ENCODE results near the gene CHCHD10.
A peak's percentile ranks its signal among the peaks of the same experiment; 100 is the strongest.

The CHCHD10 gene

DNA sequence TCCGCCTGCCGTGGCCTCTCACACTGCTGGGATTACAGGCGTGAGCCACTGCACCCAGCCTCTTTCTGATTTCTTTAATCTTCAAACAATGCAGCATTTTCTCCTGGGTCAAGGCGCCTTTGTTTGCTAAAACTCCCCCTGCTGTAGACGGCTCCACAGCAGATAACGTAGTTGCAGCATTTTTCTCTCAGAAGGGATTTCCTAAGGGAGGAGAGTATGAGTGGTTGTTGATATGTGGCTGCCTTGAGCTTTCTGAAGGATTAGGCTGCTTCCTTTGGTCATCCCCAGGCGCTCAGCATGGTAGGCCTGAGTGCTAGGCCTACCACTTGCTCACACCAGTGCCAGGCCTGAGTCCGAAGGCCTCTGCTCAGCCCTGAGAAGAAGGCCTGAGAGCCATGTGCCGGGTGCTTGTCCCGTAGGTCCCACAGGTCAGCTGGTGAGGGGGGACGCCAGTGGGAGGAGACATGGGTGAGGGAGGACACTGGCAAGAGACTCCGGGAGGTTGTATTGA lies 37.1 kb upstream of the CHCHD10 start:
- POLR2A ChIA-PET: no interaction called here

DNA sequence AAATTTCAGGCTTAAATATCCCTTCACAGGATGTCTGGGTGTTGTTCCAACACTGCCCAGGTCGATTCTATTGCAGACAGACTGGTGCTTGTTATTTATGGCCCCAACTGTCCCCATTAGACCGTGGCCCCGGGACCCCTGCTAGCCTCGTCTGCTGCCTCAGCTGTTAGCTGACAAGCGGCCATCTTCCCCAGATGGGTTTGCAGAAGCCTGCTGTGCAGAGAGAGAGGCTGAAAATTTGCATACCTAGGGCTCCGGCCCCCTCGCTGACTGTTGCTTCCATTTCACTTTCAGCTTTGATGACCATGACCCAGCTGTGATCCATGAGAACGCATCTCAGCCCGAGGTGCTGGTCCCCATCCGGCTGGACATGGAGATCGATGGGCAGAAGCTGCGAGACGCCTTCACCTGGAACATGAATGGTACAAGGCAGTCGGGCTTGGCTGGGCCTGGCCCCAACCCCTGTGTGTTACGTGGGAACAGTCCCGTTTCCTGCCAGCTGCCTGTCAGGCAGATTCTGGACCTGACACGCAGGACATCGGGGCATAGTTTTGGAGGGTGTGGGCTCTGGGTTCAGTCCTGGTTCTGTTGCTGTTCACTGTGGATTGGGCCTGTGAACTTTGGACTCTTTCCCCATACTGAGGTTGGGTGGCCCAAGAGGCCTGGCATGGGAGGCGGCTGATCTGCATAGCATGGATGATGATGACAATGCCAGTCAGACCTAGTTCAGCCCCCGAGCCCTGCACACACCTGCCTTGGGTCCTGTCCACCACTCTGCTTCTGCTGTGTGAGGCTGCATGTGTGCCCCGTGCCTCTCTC lies 35.4 kb upstream of the CHCHD10 start:
- Histone ChIP-seq H3K27ac (ENCODE audit: insufficient read depth in 1 of 2, low read depth in 1 of 2, low read length in 2 of 2, poor library complexity in 1 of 2, severe bottlenecking in 2 of 2) (no peak overlapping the region), H3K4me3 (ENCODE audit: control insufficient read depth in 1 of 7, extremely low read depth in 1 of 7, insufficient read depth in 4 of 7, low read depth in 2 of 7, low read length in 6 of 7) (no peak overlapping the region), H3K4me1 (ENCODE audit: control extremely low read depth in 1 of 4, control insufficient read depth in 4 of 4, insufficient read depth in 4 of 4, low read length in 3 of 4) (no peaks in the 10 kb centered on the region), H3K36me3 (ENCODE audit: control insufficient read depth in 4 of 4, insufficient read depth in 4 of 4, low read length in 3 of 4) (peaks cover 25 to 79% (median 58%) of the 10 kb centered on the region in 4 experiments), H3K27me3 (replicated peaks in 2 of 5; ENCODE audit: control insufficient read depth in 4 of 5, insufficient read depth in 5 of 5, low read length in 4 of 5) (no peaks in the 10 kb centered on the region), H3K9me3 (ENCODE audit: control extremely low read depth in 1 of 5, control insufficient read depth in 4 of 5, insufficient read depth in 2 of 5, low read depth in 1 of 5, low read length in 4 of 5) (no peaks in the 10 kb centered on the region)
- POLR2A ChIA-PET: no interaction called here
- 83% methylated on average over 16 of the region's 21 CpGs for WGBS (ENCODE audit: insufficient coverage)
- DNase-seq: no peak
- CTCF ChIA-PET: no interaction called here

More for the DNA sequence above, 37.1 kb upstream of the CHCHD10 start:
- Histone ChIP-seq H3K27me3 (replicated peaks in 2 of 5; ENCODE audit: control insufficient read depth in 4 of 5, insufficient read depth in 5 of 5, low read length in 4 of 5) (no peaks in the 10 kb centered on the region), H3K36me3 (ENCODE audit: control insufficient read depth in 4 of 4, insufficient read depth in 4 of 4, low read length in 3 of 4) (peaks cover 25 to 74% (median 55%) of the 10 kb centered on the region in 4 experiments), H3K9me3 (ENCODE audit: control extremely low read depth in 1 of 5, control insufficient read depth in 4 of 5, insufficient read depth in 2 of 5, low read depth in 1 of 5, low read length in 4 of 5) (no peaks in the 10 kb centered on the region), H3K4me1 (ENCODE audit: control extremely low read depth in 1 of 4, control insufficient read depth in 4 of 4, insufficient read depth in 4 of 4, low read length in 3 of 4) (no peaks in the 10 kb centered on the region), H3K4me3 (ENCODE audit: control insufficient read depth in 1 of 7, extremely low read depth in 1 of 7, insufficient read depth in 4 of 7, low read depth in 2 of 7, low read length in 6 of 7) (no peak overlapping the region), H3K27ac (ENCODE audit: insufficient read depth in 1 of 2, low read depth in 1 of 2, low read length in 2 of 2, poor library complexity in 1 of 2, severe bottlenecking in 2 of 2) (no peak overlapping the region)
- 84% methylated on average over 8 of the region's 12 CpGs for WGBS (ENCODE audit: insufficient coverage)
- CTCF ChIA-PET: interaction anchor here (1.1 to 1.3 kb wide), 2 partner anchors 21 to 41 kb away, joined by 3 to 4 read pairs; no protein-coding TSS in a partner anchor
- no peak for DNase-seq

- no peaks in the 10 kb centered on the region for H3K4me1 ChIP-seq (ENCODE audit: control extremely low read depth in 1 of 4, control insufficient read depth in 4 of 4, insufficient read depth in 4 of 4, low read length in 3 of 4)
- ChIA-PET CTCF (interaction anchor here (1.2 to 1.5 kb wide), 3 partner anchors 10 to 24 kb away, joined by 3 to 5 read pairs (median 3); no protein-coding TSS in a partner anchor), POLR2A (no interaction called here)
- DNase-seq: no peak
- no peak overlapping the region for H3K27ac ChIP-seq (ENCODE audit: insufficient read depth in 1 of 2, low read depth in 1 of 2, low read length in 2 of 2, poor library complexity in 1 of 2, severe bottlenecking in 2 of 2)
- no peaks in the 10 kb centered on the region for H3K9me3 ChIP-seq (ENCODE audit: control extremely low read depth in 1 of 5, control insufficient read depth in 4 of 5, insufficient read depth in 2 of 5, low read depth in 1 of 5, low read length in 4 of 5)
- H3K27me3 ChIP-seq (replicated peaks in 2 of 5; ENCODE audit: control insufficient read depth in 4 of 5, insufficient read depth in 5 of 5, low read length in 4 of 5): no peaks in the 10 kb centered on the region
- H3K4me3 ChIP-seq (ENCODE audit: control insufficient read depth in 1 of 7, extremely low read depth in 1 of 7, insufficient read depth in 4 of 7, low read depth in 2 of 7, low read length in 6 of 7): no peak overlapping the region
- 96% methylated on average over 8 of the region's 8 CpGs for WGBS (ENCODE audit: insufficient coverage)
- H3K36me3 ChIP-seq (ENCODE audit: control insufficient read depth in 4 of 4, insufficient read depth in 4 of 4, low read length in 3 of 4): peaks cover 25 to 82% (median 60%) of the 10 kb centered on the region in 4 experiments
These were observed 34.2 kb upstream of the CHCHD10 start for GRCh38 chr22:23801886-23802377.

DNA sequence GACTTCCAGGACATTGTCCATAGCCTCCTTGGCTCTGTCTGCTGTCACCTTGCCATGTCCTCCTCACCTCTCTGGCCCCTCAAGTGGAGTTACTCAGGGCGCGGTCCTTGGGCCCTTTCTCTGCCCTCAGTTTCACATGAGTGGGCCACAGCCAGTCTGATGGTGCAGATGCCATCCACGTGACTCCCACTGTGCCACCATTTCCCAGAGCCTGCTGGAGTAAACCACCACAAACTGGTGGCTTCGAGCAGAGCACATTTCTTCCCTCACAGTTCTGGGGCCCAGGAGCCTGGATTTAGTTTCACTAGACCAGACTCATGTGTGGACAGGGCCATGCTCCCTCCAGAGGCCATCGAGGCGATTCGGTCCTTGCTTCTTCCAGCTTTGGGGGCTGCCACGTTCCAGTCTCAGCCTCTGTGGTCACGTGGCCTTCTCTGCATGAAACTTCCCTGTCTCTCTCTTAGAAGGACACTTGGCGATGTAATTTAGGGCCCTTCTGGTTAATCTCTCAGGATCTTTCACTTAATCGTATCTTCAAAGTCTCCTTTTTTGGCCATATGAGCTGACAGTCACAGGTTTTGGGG lies 33.6 kb upstream of the CHCHD10 start:
- Histone ChIP-seq H3K27ac (ENCODE audit: insufficient read depth in 1 of 2, low read depth in 1 of 2, low read length in 2 of 2, poor library complexity in 1 of 2, severe bottlenecking in 2 of 2) (no peak overlapping the region), H3K36me3 (ENCODE audit: control insufficient read depth in 4 of 4, insufficient read depth in 4 of 4, low read length in 3 of 4) (peaks cover 28 to 81% (median 60%) of the 10 kb centered on the region in 4 experiments), H3K9me3 (ENCODE audit: control extremely low read depth in 1 of 5, control insufficient read depth in 4 of 5, insufficient read depth in 2 of 5, low read depth in 1 of 5, low read length in 4 of 5) (no peaks in the 10 kb centered on the region), H3K27me3 (replicated peaks in 2 of 5; ENCODE audit: control insufficient read depth in 4 of 5, insufficient read depth in 5 of 5, low read length in 4 of 5) (no peaks in the 10 kb centered on the region), H3K4me1 (ENCODE audit: control extremely low read depth in 1 of 4, control insufficient read depth in 4 of 4, insufficient read depth in 4 of 4, low read length in 3 of 4) (no peaks in the 10 kb centered on the region), H3K4me3 (ENCODE audit: control insufficient read depth in 1 of 7, extremely low read depth in 1 of 7, insufficient read depth in 4 of 7, low read depth in 2 of 7, low read length in 6 of 7) (no peak overlapping the region)
- DNase-seq: no peak
- POLR2A ChIA-PET: no interaction called here
- CTCF ChIA-PET: interaction anchor here (1.2 to 1.5 kb wide), 3 partner anchors 11 to 25 kb away, joined by 3 to 5 read pairs (median 3); no protein-coding TSS in a partner anchor
- 100% methylated on average over 7 of the region's 11 CpGs for WGBS (ENCODE audit: insufficient coverage)

DNA sequence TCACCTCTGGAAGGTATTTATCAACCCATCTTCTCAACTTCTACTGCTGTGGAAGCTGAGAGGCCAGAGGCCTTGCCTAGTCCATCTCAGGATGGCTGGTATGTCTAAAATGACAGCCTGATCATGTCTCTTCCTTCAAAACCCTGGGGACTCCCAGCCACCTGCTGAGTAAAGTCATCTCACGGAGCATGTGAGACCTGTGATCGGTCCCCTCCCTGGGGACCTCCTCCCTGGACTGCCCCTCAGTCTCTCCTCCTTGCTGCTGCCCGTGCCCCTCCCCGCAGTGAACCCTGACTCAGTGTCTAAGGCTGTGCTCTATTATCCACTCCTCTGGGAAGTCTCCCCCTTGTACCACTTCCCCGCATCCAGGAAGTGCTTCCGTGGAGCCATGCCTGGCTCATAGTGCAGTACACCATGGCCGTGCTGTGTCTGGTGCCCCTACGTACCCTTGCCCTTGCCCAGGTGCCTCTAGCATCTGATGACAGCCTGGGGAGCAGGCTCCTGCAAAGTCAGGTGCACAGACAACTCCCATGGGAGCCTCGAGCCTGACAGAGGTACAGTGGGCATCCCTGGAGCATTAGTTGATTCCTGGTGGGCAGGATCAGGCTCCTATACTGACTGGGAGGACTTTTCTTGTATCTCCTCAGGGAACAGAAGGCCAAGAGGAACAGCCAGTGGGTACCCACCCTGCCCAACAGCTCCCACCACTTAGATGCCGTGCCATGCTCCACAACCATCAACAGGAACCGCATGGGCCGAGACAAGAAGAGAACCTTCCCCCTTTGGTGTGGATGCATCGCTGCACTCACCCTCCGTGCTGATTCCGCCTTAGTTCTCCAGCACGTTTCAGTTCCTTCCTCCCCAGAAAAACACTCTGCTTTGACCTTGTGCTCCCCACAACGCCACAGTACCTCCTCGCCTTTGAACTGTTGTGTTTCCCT lies 32.8 kb upstream of the CHCHD10 start:
- Histone ChIP-seq H3K27ac (ENCODE audit: insufficient read depth in 1 of 2, low read depth in 1 of 2, low read length in 2 of 2, poor library complexity in 1 of 2, severe bottlenecking in 2 of 2) (peak overlapping the region; percentile 13 to 22), H3K4me3 (ENCODE audit: control insufficient read depth in 1 of 7, extremely low read depth in 1 of 7, insufficient read depth in 4 of 7, low read depth in 2 of 7, low read length in 6 of 7) (no peak overlapping the region), H3K27me3 (replicated peaks in 2 of 5; ENCODE audit: control insufficient read depth in 4 of 5, insufficient read depth in 5 of 5, low read length in 4 of 5) (no peaks in the 10 kb centered on the region), H3K9me3 (ENCODE audit: control extremely low read depth in 1 of 5, control insufficient read depth in 4 of 5, insufficient read depth in 2 of 5, low read depth in 1 of 5, low read length in 4 of 5) (no peaks in the 10 kb centered on the region), H3K4me1 (ENCODE audit: control extremely low read depth in 1 of 4, control insufficient read depth in 4 of 4, insufficient read depth in 4 of 4, low read length in 3 of 4) (no peaks in the 10 kb centered on the region), H3K36me3 (ENCODE audit: control insufficient read depth in 4 of 4, insufficient read depth in 4 of 4, low read length in 3 of 4) (peaks cover 27 to 81% (median 61%) of the 10 kb centered on the region in 4 experiments)
- no peak for DNase-seq
- CTCF ChIA-PET: no interaction called here
- POLR2A ChIA-PET: no interaction called here
- WGBS (ENCODE audit: insufficient coverage): 96% methylated on average over 16 of the region's 18 CpGs

DNA sequence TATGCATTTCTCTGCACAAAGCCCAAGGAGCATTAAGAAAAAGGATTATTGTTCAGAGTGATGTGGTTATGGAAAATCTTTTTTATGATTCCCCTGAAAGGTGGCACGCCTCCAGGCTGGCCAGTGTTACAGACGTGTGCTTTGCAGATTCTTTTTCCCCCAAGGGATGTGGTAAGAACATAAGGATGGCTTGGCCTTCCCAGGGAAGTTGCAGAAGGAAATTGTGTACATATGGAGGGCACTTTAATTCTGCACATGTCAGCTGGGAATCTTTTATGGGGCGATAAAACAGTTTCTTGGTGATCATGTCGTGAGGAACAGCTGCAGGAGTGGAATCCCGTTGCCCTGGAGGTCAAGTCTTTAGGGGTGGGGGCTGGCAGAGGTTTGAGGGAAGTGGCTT lies 28.7 kb upstream of the CHCHD10 start:
- no peaks in the 10 kb centered on the region for H3K27me3 ChIP-seq (replicated peaks in 2 of 5; ENCODE audit: control insufficient read depth in 4 of 5, insufficient read depth in 5 of 5, low read length in 4 of 5)
- H3K27ac ChIP-seq (ENCODE audit: insufficient read depth in 1 of 2, low read depth in 1 of 2, low read length in 2 of 2, poor library complexity in 1 of 2, severe bottlenecking in 2 of 2): no peak overlapping the region
- ChIA-PET POLR2A (interaction anchor here (0.6 kb wide), 1 partner anchor 55 kb away, joined by 3 read pairs; no protein-coding TSS in a partner anchor), CTCF (interaction anchor here (0.9 to 1.6 kb wide), 2 partner anchors 25 to 48 kb away, joined by 4 to 5 read pairs; no protein-coding TSS in a partner anchor)
- no peak for DNase-seq
- H3K4me1 ChIP-seq (ENCODE audit: control extremely low read depth in 1 of 4, control insufficient read depth in 4 of 4, insufficient read depth in 4 of 4, low read length in 3 of 4): no peaks in the 10 kb centered on the region
- peaks cover 16 to 83% (median 61%) of the 10 kb centered on the region in 4 experiments for H3K36me3 ChIP-seq (ENCODE audit: control insufficient read depth in 4 of 4, insufficient read depth in 4 of 4, low read length in 3 of 4)
- H3K9me3 ChIP-seq (ENCODE audit: control extremely low read depth in 1 of 5, control insufficient read depth in 4 of 5, insufficient read depth in 2 of 5, low read depth in 1 of 5, low read length in 4 of 5): no peaks in the 10 kb centered on the region
- no peak overlapping the region for H3K4me3 ChIP-seq (ENCODE audit: control insufficient read depth in 1 of 7, extremely low read depth in 1 of 7, insufficient read depth in 4 of 7, low read depth in 2 of 7, low read length in 6 of 7)
- 88% methylated on average over 5 of the region's 5 CpGs for WGBS (ENCODE audit: insufficient coverage)

Data from common myeloid progenitor, CD34-positive (primary cell).